CD1c-positive myeloid dendritic cell (primary cell): ENCODE results near the gene CMTM1.
"Not testable (repeated sequence)": the region's sequence is repeated elsewhere in the genome, so short reads cannot be mapped to it uniquely, and the experiment has no call there.

Source experiments
- DNase-seq: peaks from one replicate; pipeline ENCODE4 v3.0.0-alpha.2; 2016; ENCODE audit errors: extremely low spot score

Gene CMTM1

DNA sequence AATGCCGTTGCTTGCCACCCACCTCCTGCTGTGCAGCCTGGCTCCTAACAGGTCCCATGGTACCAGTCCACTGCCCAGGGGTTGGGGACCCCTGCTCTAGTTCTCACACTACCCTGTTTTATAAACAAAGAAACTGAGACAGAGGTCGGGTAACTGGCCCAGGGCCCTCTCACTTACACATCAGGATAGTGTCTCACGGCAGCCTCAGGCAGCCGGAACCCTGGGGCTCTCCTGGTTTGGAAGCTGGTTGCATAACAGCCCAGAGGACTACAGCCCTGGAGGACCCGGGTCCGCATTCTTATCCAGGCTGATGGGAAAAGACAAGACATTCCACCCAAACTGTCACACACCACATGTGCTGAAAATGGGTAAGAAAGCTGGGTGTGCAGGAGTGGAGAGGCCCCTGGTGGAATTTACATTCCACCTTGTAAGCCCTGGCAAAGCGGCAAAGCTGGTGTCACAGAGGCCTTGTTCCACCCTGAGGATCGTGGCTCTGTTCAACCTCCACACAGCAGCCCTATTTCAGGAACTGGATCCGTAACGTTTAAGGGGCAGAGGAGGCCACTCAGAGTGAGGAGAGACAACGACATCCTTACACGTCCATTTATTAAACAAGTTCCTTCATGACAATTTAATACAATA, 48.0 kb downstream of the CMTM1 start:
- no peak for DNase-seq

- peak; percentile 12 for DNase-seq
These were observed 49.9 kb downstream of the CMTM1 start for GRCh38 chr16:66616169-66616568.

- peak; percentile 47 for DNase-seq
These were observed 50.4 kb downstream of the CMTM1 start for GRCh38 chr16:66616592-66616991.

- DNase-seq: no peak
These were observed 50.8 kb downstream of the CMTM1 start for GRCh38 chr16:66617010-66617434.

DNA sequence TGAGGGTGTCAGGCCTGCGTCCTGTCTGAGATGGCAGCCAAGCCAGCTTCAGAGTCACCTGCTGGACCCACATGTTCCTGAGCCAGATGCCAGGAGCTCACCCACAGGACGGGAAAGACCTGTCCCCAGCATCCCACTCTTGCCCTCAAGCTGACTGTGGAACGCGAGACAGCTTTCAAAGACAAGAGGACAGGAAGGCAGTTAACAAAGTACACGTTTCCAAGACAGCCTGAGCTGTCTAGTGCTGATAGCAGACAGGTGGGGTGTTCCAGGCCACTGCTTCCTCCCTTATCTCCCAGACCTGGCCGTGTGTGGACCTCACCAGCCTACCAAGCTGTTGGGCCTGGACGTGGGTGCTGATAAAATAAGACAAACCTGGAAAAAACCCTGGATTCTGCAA, 51.5 kb downstream of the CMTM1 start:
- DNase-seq: no peak

GRCh38 chr16:66618588-66619375, 52.5 kb downstream of the CMTM1 start:
- no peak for DNase-seq

DNA sequence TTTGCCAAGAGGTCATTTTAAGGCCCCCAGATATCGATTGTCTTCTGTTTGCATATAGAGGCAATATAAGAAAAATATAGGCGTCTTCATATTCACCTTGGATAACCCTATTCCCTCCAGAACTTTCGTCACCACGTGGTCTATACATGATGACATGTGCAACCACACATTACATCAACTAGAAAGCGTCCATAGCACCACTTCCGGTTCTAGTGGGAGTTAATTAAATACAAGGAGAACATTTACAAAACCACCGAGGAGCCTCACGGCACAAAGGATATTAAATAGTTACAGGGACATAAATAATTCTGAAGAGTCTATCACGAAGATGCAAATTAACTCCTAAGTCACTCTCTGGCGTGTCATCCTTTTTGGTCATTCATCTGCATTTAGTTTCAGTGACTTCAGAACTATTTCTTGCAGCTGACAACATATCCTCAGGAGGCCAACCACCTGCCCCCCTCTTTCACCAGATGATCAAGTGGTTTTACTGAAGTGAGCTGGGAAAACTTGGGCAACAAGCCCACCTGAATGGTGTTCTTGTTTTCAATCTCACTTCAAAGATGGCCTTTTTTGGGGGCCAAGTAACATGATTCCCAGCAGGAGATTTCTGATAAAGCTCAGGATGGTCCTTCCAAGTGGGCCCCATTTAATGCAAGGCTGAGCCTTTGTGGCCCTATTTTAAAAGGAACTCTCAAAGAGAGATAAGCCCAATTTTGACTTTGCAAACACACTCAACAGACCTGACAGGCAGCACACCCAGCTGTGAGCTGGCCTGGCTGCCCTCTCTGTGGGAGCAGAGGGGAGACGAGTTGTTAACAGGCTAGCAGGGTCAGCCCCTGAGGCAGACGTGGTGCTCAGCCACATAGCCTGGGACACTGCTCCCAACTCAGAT, 53.5 kb downstream of the CMTM1 start:
- peak; percentile 30 for DNase-seq

- no peak for DNase-seq
These were observed 54.2 kb downstream of the CMTM1 start for GRCh38 chr16:66620429-66620795.

- no peak for DNase-seq
These were observed 55.7 kb downstream of the CMTM1 start for GRCh38 chr16:66621973-66622372.

DNA sequence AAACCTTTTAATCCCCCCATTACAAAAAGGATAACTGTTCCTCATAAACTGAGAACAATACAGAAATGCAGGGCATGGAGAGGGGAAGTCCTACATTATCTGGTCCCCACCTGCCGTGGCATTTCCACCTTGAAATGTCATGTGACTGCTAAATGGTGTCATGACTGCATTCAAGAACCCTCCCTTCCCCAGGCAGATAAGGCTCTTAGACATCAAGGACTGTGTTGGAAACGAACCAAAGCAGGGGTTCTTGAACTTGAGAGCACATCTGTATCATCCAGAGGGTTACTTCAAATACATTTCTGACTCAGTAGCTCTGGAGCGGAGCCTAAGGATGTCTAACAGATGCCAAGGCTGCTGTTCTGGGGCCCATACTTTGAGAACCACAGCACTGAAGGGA, 56.6 kb downstream of the CMTM1 start:
- DNase-seq: no peak

DNA sequence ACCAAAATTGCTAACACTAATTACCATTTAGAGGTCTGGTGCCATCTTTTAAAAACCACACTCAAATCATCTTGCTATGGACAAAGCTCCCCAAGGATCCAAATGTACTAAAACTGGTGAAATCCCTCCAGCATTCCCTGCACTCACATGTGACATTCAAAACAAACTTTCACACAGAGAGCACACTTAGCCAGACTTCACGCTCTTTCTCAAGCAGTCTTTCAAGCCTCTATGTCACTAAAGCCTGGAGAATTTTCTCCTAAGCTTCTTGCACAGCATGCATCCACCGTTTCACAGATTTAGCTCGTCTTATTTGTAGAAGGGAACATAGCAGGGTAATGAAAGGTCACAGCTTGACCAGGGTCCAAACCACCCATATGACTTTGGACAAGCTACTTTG, 57.5 kb downstream of the CMTM1 start:
- no peak for DNase-seq

DNA sequence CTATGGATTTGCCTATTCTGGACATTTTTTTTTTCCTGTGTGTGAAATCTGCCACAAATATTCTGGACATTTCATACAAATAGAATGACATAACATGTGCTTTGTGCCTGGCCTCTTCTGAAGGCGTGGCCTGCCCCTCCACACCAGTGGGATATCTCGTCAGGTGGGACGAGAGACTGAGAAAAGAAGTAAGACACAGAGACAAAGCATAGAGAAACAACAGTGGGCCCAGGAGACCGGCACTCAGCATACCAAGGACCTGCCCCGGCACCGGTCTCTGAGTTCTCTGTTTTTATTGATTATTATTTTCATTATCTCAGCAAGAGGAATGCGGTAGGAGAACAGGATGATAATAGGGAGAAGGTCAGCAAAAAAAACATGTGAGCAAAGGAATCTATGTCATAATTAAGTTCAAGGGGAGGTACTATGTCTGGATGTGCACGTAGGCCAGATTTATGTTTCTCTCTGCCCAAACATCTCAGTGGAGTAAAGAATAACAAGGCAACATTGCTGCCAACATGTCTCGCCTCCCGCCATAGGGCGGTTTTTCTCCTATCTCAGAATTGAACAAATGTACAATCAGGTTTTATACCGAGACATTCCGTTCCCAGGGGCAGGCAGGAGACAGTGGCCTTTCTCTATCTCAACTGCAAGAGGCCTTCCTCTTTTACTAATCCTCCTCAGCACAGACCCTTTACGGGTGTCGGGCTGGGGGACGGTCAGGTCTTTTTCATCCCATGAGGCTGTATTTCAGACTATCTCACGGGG, 61.6 kb downstream of the CMTM1 start:
- not testable (repeated sequence) for DNase-seq
